GM21381 (cell line): ENCODE measurements around the gene MGAT4A.
"Not testable (repeated sequence)": the region's sequence is repeated elsewhere in the genome, so short reads cannot be mapped to it uniquely, and the experiment has no call there.

Experiments
- ATAC-seq: cut with Tn5 transposase; IDR thresholded peaks from one replicate; pipeline ENCODE4 v1.9.1; 2021; ENCODE audit warnings: mild to moderate bottlenecking, moderate library complexity; ENCODE audit not compliant: unreplicated experiment

The MGAT4A gene

DNA sequence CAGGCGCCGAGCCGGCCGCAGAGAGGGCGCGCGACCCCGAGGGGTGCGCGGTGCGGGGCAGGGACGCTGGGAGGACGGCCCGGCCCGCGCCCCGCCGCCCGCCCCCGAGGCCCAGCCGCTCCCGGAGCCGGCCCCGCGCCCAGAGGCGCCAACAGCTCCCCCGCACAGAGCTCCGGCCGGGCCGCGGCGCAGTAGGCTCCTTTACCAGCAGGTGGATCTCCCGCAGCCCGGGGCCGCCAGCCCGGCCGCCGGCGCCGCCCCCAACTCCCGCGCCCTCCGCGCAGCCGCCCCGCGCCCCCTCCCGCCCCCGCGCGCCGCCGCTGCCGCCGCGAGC lies 258 bp downstream of the MGAT4A start:
- peak; percentile 44 for ATAC-seq

DNA sequence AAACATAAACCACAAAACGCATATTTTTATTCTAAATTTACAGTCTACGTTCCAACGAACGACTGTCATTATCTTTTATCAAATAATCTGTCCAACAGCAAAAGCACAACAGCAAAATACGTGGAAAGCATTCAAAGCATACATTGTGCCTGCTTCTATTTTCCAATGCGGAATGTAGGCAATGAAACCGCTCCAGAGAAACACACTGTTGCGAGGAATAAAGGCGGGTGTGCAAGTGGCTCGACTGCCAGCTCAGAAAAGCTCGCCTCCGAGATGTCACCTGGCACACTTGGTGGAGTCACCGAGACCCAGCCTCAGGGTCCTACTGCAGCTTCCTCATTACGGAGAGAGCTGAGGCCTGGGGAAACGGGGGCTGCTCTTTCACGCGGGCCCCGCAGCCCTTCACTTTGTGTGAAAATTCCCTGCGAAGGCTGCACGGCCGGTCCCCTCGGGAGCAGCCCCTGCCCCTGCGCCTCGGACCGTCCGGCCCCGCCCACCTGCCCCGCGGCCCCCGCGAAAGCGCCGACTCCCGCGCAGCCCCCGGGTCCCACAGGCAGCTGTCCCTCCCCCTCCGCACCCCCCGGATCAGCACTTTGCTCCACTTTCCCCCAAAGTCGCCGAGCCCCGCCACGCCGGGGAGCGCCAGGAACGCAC lies 752 bp downstream of the MGAT4A start:
- ATAC-seq = peak; percentile 20

DNA sequence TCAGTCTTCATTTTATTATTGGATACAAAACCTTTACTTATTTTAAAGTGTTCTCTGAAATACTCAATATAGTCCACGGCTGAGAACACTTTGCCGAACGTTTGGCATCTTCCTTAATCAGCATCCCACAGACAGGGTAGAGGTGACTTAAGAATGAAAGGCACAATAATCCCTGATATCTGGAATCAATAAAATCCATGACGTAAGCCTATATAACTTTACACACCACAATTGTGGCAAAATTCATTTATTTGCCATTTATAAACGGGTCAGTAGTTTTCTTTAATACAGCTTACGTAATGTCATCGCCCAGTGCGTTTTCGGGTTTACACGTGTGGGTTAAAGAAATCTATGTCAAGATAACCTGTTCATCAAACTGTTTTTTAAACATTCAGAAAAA lies 1.3 kb downstream of the MGAT4A start:
- no peak for ATAC-seq

DNA sequence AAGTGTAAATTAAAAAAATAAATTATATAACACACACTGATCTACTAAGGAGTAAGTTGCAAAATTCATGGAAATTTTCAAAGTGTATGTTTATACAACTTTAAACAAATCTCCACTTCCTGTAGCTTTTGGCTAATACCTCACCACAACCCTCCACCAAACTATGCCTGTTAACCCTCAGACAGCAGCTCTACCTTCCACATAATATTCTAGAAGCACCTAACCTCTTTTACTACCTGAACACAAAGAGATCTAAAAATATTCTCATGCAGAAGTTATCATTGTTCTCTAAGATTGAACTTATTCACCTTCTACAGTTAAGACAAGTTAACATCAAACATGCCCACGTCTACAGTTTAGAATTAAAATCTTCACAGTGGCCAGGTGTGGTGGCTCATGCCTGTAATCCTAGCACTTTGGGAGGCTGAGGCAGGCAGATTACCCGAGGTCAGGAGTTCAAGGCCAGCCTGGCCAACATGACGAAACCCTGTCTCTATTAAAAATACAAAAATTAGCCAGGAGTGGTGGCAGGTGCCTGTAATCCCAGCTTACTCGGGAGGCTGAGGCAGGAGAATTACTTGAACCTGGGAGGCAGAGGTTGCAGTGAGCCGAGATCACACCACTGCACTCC lies 2.7 kb downstream of the MGAT4A start:
- not testable (repeated sequence) for ATAC-seq

DNA sequence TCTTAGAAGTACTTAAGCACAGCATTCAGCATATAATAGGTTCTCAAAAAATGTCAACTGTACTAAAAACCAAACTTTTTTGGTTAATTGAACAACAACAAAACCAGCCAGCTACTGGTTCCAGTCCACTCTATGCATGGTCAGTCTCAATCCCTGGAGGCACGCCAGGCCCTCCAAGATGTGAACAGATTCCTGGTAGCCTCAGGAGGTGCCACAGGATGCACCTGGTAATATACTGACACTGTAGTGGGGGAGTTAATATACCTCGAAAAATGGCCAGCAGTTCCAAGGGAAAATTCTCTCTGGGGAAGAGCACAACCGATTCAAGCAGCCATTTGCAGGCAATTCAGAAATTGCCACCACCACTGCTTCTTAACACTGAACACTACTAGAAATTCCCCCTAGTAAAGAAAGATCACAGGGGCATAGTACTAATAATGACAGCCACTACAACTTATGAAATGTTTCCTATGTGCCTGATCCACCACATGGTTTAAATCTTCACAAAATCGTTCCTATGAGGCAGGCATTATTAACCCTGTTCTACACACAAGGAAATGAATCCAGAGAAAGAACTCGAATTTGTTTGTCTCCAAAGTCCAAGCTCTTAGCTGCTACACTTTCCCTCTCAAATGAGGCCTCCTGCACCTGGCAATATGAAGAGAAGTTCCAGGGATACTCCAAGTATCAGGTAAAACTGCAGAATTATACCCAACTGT lies 3.4 kb downstream of the MGAT4A start:
- no peak for ATAC-seq

DNA sequence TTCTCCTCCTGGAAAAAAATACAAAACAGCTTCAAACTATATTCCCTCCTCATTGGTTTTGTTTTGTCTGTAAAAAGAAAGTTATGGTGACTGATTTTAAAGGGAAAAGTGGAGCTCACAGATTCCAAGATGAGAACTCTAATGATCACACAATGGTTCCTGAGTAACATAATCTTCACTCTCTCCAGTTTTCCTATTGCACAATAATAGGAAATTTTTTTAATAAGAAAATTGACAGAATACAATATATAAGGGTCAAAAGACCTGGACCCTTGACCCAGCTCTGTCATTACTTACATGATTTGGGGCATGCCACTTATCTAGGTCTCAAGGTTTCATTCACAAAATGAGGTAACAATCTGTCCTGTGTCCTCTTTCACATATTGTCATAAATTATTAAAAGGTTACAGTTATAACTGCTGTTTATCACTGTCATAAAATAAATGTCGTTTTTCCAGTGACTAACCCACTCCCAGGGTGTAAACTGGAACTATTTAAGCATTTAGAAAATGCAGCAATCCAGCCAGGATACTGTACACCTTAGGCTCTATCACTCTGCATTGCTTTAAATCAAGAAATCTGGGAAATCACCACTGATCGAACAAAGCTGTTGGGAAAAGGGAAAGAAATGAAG lies 4.1 kb downstream of the MGAT4A start:
- ATAC-seq = no peak

DNA sequence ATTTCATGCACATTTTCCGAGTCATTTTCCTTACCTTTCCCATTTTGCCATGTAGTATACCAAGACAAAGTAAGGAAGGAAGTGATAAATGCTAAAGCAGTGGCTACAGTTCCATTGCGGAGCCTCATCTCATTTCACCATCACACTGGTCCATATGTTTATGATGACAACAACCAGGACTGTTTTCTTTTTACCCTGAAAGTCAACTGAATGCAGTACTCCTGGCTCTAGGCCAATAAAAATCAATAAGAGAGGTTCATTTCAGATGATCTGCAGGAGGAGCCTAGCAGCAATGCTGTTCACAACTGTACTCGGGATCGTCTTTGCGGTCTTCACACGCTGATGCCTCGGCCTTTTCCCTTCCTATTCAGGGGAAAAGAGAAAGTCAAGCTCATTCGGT lies 4.7 kb downstream of the MGAT4A start:
- ATAC-seq = no peak

DNA sequence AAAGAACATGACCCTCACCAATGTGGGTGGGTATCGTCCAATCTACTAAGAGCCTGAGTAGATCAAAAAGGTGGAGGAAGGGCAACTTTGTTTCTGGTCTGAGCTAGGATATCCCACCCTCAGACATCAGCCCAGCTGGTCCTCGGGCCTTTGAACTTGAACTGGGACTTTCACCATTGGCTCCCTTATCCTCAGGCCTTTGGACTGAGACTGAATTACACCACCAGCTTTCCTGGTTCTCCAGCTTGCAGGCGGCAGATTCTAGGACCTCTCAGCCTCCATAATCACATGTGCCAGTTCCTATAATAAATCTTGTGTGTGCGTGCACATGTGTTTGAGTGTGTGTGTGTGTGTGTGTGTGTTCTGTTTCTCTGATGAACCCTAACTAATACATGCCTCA lies 10.6 kb downstream of the MGAT4A start:
- ATAC-seq = no peak

DNA sequence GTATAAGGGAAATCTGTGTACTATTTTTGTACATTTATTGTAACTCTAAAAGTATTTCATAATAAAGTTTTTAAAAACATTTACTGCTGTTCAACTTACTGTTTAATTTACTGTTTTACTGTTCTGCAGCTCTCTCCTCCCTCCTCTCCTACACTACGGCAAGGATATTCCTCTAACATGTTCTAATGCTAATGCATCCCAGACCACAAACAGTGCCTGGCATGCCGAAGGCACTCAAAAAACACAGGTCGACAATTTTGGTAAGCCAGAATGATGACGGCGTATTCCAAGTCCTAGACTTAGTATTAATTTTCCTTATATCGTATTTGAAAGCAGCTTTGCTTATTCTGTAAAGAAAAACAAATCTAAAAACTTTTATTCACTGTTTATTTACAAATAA lies 13.3 kb downstream of the MGAT4A start:
- no peak for ATAC-seq

DNA sequence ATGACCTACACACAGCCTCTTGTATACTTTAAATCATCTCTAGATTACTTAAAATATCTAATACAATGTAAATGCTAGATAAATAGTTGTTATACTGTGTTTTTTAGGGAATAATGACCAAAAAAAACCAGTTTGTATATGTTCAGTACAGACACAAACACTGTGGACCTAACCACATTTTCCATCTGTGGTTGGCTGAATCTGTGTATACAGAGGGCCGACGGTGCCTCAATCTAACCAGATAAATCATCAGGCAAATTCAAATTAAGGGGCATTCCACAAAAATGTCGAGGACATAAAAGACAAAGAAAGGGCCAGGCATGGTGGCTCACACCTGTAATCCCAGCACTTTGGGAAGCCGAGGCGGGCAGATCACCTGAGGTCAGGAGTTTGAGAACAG lies 14.1 kb downstream of the MGAT4A start:
- no peak for ATAC-seq

DNA sequence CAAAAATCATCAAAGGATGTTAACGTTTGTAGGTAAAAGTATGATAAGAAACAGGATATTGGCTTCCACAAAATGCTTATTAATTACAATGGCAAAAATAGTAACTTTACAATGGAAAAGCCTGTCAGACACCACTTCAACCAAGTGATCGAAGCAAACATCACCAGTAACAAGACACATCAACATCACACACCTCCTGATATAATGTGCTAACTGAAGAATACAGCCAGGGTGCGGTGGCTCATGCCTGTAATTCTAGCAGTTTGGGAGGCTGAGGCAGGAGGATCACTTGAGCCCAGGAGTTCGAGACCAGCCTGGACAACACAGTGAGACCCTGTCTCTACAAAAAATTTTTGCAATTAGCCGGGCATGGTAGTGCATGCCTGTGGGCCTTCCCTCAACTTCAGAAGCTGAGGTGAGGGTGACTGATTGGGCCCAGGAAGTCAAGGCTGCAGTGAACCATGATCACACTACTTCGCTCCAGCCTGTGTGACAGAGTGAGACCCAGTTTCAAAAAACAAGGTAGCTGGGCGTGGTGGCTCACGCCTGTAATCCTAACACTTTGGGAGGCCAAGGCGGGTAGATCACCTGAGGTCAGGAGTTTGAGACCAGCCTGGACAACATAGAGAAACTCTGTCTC lies 15.0 kb downstream of the MGAT4A start:
- ATAC-seq = no peak

DNA sequence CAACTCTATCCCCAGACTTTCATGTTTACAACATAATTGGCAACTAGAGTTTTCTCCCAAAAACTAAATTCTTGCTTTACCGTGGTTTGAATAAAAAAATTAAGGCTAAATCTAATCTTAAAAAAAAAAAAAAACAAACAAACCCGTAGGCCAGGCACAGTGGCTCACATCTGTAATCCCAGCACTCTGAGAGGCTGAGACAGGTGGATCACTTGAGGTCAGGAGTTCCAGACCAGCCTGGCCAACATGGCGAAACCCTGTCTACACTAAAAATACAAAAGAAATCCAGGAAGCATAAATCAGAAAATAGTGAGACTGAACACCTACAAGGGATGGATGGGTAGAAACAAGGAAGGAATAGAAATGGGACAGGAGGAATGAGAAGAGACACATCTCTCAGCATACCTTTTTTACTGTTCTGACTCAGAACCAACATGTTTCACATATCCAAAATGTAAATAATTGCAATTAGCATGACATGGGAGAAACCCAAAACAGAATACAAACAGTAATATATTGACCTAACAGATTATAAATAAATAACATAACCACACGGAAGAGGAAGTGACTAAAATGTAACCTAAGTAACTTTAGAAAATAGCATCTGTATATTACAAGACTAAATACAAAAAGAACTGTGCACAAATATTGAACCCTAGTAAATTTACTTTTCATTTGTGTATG lies 17.5 kb downstream of the MGAT4A start:
- ATAC-seq = peak; percentile 73

DNA sequence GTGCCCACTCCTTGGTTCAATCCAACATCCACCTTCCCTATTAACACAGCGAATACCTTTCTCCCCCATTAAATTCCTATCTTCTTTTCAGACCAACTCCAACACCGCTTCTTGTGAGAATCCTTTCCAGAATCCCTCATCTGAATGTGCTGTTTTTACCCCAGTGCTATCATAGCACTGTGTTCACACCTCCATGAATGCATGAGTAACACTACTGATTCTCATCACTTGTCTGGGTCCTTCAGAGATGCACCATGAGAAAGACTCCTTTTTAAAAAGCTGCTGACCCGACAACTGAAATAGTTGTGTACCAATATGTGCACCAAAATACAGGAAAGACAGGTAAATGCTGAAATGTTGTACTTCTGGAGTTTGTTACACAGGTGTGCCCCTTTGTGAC lies 18.8 kb downstream of the MGAT4A start:
- no peak for ATAC-seq

DNA sequence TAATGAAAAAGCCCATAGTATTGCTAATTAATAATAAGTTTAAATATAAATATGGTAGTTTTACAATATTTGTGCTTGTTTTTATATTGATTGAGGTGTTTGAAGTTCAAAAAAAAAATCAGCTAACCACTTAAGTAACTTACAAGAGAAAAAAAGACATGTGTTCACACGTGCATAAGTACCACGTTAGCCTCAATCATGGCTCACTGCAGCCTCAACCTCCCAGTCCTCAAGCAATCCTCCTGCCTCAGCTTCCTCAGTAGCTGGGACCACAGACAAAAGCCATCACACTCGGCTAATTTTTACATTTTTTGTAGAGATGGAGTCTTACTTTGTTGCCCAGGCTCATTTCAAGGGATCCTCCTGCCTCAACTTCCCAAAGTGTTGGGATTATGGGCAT lies 19.4 kb downstream of the MGAT4A start:
- no peak for ATAC-seq

DNA sequence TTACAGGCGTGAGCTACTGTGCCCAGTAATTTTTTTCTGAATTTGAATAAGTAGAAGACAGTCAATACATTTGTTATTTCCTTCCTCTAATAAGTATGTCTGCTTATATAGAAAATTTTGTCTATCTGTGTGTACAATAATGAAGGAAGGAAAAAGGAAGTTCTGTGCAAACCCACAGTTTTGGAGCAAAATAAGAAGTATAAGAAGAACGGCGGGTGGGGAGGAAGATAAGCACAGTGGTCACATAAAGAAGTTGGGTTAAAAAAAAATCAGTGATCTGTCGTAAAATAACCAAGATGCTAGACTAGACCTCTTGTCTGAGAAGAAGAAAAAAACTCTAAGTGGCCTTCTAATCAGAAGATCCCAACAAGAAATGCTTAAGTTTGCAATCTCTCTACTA lies 20.2 kb downstream of the MGAT4A start:
- no peak for ATAC-seq

DNA sequence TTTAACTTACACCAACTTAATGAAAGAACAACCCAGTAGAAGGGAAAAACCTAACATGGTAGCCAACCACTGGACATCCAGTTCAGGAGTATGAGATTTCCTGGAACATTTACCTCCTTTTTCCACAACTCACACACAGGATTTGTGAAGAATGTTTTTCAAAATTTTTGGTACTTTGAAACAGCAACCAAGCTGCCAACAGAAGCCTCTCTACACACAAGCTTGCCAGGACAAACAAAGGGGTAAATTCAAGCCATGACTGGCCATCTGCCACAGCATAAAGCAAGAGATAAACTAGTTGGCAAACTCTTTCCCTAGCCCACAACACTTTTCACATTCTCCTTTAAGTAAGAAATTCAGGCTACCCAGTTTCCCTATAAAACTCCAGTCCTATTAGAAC lies 21.4 kb downstream of the MGAT4A start:
- ATAC-seq = no peak

DNA sequence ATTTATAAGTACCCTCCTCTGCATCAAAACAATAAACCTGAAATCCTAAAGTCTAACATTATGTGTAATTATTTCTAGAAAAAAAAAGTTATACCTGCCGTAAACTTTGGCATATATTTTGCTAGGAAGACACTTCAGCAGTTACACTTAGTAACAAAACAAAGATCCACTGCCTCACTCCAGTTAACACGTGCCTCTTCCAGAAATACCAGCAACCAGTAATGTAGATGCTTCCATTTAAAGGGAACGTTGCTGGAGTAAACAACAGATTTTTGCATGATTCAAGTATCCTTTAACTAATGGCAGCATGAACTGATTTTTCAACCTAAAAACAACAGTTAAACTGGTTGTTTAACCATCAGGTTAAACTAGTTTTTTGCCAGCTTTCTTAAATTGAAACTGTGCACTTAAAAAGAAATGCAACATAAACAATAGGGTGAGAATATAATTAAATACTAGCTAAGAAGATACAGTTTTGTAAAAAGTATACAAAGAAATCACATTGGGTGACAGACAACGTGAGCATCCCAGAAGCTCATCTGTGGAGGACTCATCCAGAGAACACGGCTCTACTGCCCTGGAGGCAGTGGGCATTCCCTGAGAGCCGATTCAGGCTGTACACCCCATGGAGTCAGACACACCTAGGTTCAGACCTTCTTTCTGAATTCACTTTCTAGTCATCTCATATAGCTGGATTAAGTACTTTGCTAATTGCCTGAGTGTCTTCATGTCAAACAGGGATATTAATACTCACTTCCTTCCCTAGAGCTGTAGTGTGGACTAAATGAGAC lies 22.3 kb downstream of the MGAT4A start:
- ATAC-seq = no peak

DNA sequence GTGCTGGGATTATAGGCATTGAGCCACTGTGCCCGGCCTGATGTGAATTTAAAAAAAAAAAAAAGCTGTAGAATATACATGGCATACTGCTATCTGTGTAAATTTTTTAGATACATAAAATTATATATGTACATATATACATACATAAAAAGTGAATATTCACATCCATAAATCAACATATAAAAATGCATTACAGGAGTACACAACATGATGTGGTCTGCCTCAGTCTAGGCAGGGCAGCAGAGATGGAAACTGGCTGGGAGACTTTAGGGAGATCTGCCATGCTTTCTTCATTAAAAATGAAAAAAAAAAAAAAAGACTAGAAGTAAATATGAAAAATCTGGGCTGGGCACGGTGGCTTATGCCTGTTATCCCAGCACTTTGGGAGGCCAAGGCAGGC lies 24.3 kb downstream of the MGAT4A start:
- no peak for ATAC-seq

DNA sequence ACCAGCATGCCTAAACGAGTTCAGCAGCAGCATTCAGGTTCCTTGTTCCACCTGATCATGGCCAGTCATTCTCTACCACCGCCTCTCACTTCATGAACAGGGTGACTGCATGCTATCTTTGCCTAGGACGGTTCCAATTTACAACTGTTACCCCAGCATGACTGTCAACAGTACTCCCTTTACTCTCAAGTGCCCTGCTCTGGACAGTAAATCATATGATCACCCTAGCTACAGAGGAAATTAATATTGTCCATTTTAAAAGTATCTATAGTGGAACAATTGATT lies 25.7 kb downstream of the MGAT4A start:
- no peak for ATAC-seq
